ENCODE measurements around the gene LZTS2. TPM values are rescaled to one million over a fixed set of nuclear protein-coding genes. Genes with fewer than 3 reads are reported as not detected.

LZTS2 gene
- total and polyA plus RNA-seq, 2 experiments from 2014 or later: 73.6 to 90.7 TPM

GRCh38 chr10:101052285-101052684, 52.7 kb downstream of the LZTS2 start:
- no peaks in the 10 kb centered on the region for H3K79me2 ChIP-seq
- TF ChIP-seq EZH2phosphoT487 (IDR thresholded peaks at IDR 0.05; ENCODE audit: low read depth, severe bottlenecking, unreplicated experiment) (no peak), EZH2 (IDR thresholded peaks at IDR 0.05; ENCODE audit: borderline replicate concordance) (no peak), CTCF (IDR thresholded peaks at IDR 0.05; ENCODE audit: poor library complexity) (no peak)
- no peak overlapping the region for H2AFZ ChIP-seq
- 86% methylated on average over 3 of the region's 3 CpGs for WGBS (ENCODE audit: low lambda C conversion rate, missing lambda C conversion rate)
- H3K4me2 ChIP-seq: no peak overlapping the region
- H3K4me3 ChIP-seq: no peak overlapping the region
- H3K27ac ChIP-seq: no peak overlapping the region
- no peak for DNase-seq (ENCODE audit: low spot score)
- peaks cover 44% of the 10 kb centered on the region for H3K27me3 ChIP-seq
- H3K36me3 ChIP-seq (replicated peaks; ENCODE audit: insufficient read depth, low read depth): no peaks in the 10 kb centered on the region
- H3K9me2 ChIP-seq (replicated peaks; ENCODE audit: insufficient read depth): no peaks in the 10 kb centered on the region
- H3K9me3 ChIP-seq (ENCODE audit: low read depth): no peaks in the 10 kb centered on the region
- peaks cover 3% of the 10 kb centered on the region for H3K4me1 ChIP-seq (ENCODE audit: insufficient read depth)
- no peaks in the 10 kb centered on the region for H4K20me1 ChIP-seq (ENCODE audit: insufficient read depth, poor library complexity, severe bottlenecking)

DNA sequence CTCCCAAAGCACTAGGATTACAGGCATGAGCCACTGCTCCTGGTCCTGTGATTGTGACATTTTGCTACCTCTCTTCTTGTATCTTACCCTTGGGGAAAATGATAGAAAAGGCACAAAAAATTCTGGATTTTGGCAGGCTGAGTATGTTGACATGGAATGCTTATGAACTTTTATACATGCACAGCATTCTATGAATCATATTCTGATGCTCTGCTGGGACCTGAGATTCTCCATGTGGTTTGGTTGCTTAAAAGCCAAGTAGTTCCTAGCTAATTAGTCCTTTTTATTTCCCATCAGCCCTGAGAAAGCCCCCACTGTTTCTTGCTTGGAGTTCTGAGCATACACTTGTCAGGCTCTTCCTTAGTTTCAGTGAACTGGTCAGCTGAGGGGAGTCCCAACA, 53.9 kb downstream of the LZTS2 start:
- H3K4me3 ChIP-seq: no peak overlapping the region
- H3K36me3 ChIP-seq (replicated peaks; ENCODE audit: insufficient read depth, low read depth): no peaks in the 10 kb centered on the region
- no peak overlapping the region for H3K27ac ChIP-seq
- DNase-seq (ENCODE audit: low spot score): no peak
- H3K4me1 ChIP-seq (ENCODE audit: insufficient read depth): peaks cover 3% of the 10 kb centered on the region
- H2AFZ ChIP-seq: no peak overlapping the region
- H3K9me3 ChIP-seq (ENCODE audit: low read depth): no peaks in the 10 kb centered on the region
- H3K4me2 ChIP-seq: no peak overlapping the region
- no peaks in the 10 kb centered on the region for H4K20me1 ChIP-seq (ENCODE audit: insufficient read depth, poor library complexity, severe bottlenecking)
- TF ChIP-seq EZH2phosphoT487 (IDR thresholded peaks at IDR 0.05; ENCODE audit: low read depth, severe bottlenecking, unreplicated experiment): no peak
- no peak for TF ChIP-seq EZH2 (IDR thresholded peaks at IDR 0.05; ENCODE audit: borderline replicate concordance)
- TF ChIP-seq CTCF (IDR thresholded peaks at IDR 0.05; ENCODE audit: poor library complexity): no peak
- no peaks in the 10 kb centered on the region for H3K79me2 ChIP-seq
- peaks cover 32% of the 10 kb centered on the region for H3K27me3 ChIP-seq
- no peaks in the 10 kb centered on the region for H3K9me2 ChIP-seq (replicated peaks; ENCODE audit: insufficient read depth)

DNA sequence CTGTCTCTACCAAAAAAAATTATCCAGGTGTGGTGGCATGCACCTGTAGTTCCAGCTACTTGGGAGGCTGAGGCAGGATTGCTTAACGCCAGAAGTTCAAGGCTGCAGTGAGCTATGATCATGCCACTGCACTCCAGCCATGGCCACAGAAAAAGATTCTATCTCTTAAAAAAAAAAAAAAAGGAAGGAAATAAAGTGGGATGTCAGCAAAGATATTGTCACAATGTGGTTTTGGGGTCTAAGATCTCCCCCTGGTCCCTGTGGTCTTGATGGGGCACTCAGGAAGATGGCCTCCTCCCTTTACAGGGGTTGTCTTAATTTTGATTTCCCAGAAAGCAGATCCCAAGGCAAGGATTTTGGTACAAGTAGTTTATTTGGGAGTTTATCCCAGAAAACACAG, 54.7 kb downstream of the LZTS2 start:
- H4K20me1 ChIP-seq (ENCODE audit: insufficient read depth, poor library complexity, severe bottlenecking): no peaks in the 10 kb centered on the region
- TF ChIP-seq EZH2phosphoT487 (IDR thresholded peaks at IDR 0.05; ENCODE audit: low read depth, severe bottlenecking, unreplicated experiment) (no peak), EZH2 (IDR thresholded peaks at IDR 0.05; ENCODE audit: borderline replicate concordance) (no peak), CTCF (IDR thresholded peaks at IDR 0.05; ENCODE audit: poor library complexity) (no peak)
- H3K27me3 ChIP-seq: peaks cover 23% of the 10 kb centered on the region
- DNase-seq (ENCODE audit: low spot score): no peak
- H3K4me3 ChIP-seq: no peak overlapping the region
- 100% methylated on average over 1 of the region's 1 CpG for WGBS (ENCODE audit: low lambda C conversion rate, missing lambda C conversion rate)
- H3K4me2 ChIP-seq: no peak overlapping the region
- peaks cover 3% of the 10 kb centered on the region for H3K4me1 ChIP-seq (ENCODE audit: insufficient read depth)
- H3K27ac ChIP-seq: no peak overlapping the region
- no peaks in the 10 kb centered on the region for H3K36me3 ChIP-seq (replicated peaks; ENCODE audit: insufficient read depth, low read depth)
- H3K9me3 ChIP-seq (ENCODE audit: low read depth): no peaks in the 10 kb centered on the region
- H3K9me2 ChIP-seq (replicated peaks; ENCODE audit: insufficient read depth): no peaks in the 10 kb centered on the region
- H3K79me2 ChIP-seq: peaks cover 7% of the 10 kb centered on the region
- H2AFZ ChIP-seq: no peak overlapping the region

DNA sequence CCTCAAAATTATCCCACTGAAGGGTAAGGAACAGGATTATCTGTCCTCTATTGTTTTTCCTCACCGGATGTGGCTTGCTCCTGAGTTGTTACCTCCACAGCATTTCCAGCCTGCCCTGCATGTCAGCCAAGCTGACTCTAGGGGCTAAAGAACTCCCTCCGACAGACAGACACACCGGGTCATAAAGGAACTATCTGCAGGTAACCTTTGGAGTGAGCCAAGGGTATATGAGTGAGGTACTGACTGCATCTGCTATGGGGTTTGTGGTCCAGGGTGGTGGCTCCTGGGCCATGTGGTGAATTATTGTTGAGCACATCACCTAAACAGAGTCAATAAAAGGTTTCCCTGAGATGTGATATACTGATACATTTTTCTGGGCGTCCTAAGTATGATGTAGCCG, 55.3 kb downstream of the LZTS2 start:
- Histone ChIP-seq H3K4me3 (no peak overlapping the region), H3K4me2 (no peak overlapping the region), H3K36me3 (replicated peaks; ENCODE audit: insufficient read depth, low read depth) (no peaks in the 10 kb centered on the region), H3K9me3 (ENCODE audit: low read depth) (no peaks in the 10 kb centered on the region), H3K79me2 (peaks cover 11% of the 10 kb centered on the region), H4K20me1 (ENCODE audit: insufficient read depth, poor library complexity, severe bottlenecking) (no peaks in the 10 kb centered on the region), H2AFZ (no peak overlapping the region), H3K4me1 (ENCODE audit: insufficient read depth) (peaks cover 3% of the 10 kb centered on the region), H3K27ac (no peak overlapping the region), H3K9me2 (replicated peaks; ENCODE audit: insufficient read depth) (no peaks in the 10 kb centered on the region), H3K27me3 (peaks cover 18% of the 10 kb centered on the region)
- TF ChIP-seq CTCF (IDR thresholded peaks at IDR 0.05; ENCODE audit: poor library complexity) (no peak), EZH2phosphoT487 (IDR thresholded peaks at IDR 0.05; ENCODE audit: low read depth, severe bottlenecking, unreplicated experiment) (no peak), EZH2 (IDR thresholded peaks at IDR 0.05; ENCODE audit: borderline replicate concordance) (no peak)
- DNase-seq (ENCODE audit: low spot score): no peak
- 87% methylated on average over 5 of the region's 5 CpGs for WGBS (ENCODE audit: low lambda C conversion rate, missing lambda C conversion rate)

All from hepatocyte (in vitro differentiated cells).